Stimulated activated CD8-positive, alpha-beta memory T cell treated with anti-CD3 and anti-CD28 coated beads, Interleukin-15, amount 100 ng/mL, for 1 hour (primary cell): ENCODE results near the gene PFDN1.

Source experiments
- DNase-seq: peaks from one replicate; pipeline ENCODE4 v3.0.0-alpha.2; 2020; ENCODE audit warnings: low read depth

PFDN1 gene

GRCh38 chr5:140328036-140328764, 25.3 kb upstream of the PFDN1 start:
- no peak for DNase-seq

GRCh38 chr5:140327589-140327988, 24.7 kb upstream of the PFDN1 start:
- DNase-seq = no peak

- no peak for DNase-seq
These were observed 22.6 kb upstream of the PFDN1 start for GRCh38 chr5:140325486-140325885.

GRCh38 chr5:140324617-140325241, 21.8 kb upstream of the PFDN1 start:
- no peak for DNase-seq

GRCh38 chr5:140324041-140324600, 21.2 kb upstream of the PFDN1 start:
- no peak for DNase-seq

- DNase-seq = no peak
These were observed 20.1 kb upstream of the PFDN1 start for GRCh38 chr5:140322751-140323731.

GRCh38 chr5:140321796-140322195, 18.9 kb upstream of the PFDN1 start:
- DNase-seq = no peak

GRCh38 chr5:140319833-140320232, 16.9 kb upstream of the PFDN1 start:
- no peak for DNase-seq

GRCh38 chr5:140318792-140319191, 15.9 kb upstream of the PFDN1 start:
- no peak for DNase-seq

GRCh38 chr5:140317859-140318258, 15.0 kb upstream of the PFDN1 start:
- no peak for DNase-seq

GRCh38 chr5:140312791-140313189, 9.9 kb upstream of the PFDN1 start:
- DNase-seq = no peak

GRCh38 chr5:140312067-140312790, 9.3 kb upstream of the PFDN1 start:
- no peak for DNase-seq

GRCh38 chr5:140311011-140311467, 8.1 kb upstream of the PFDN1 start:
- no peak for DNase-seq

- no peak for DNase-seq
These were observed 7.5 kb upstream of the PFDN1 start for GRCh38 chr5:140310434-140310833.

- DNase-seq = no peak
These were observed 6.9 kb upstream of the PFDN1 start for GRCh38 chr5:140309706-140310249.

GRCh38 chr5:140305471-140305870, 2.6 kb upstream of the PFDN1 start:
- DNase-seq = no peak

- DNase-seq = no peak
These were observed 1.1 kb upstream of the PFDN1 start for GRCh38 chr5:140303966-140304365.

GRCh38 chr5:140301136-140301535, 1.8 kb downstream of the PFDN1 start:
- no peak for DNase-seq

- DNase-seq = no peak
These were observed 3.8 kb downstream of the PFDN1 start for GRCh38 chr5:140299056-140299455.

- no peak for DNase-seq
These were observed 4.7 kb downstream of the PFDN1 start for GRCh38 chr5:140298183-140298601.

- DNase-seq = no peak
These were observed 5.6 kb downstream of the PFDN1 start for GRCh38 chr5:140297283-140297682.
